ENCODE results near the gene GABARAP. TPM values are rescaled to one million over a fixed set of nuclear protein-coding genes. Genes with fewer than 3 reads are reported as not detected.
A peak's percentile ranks its signal among the peaks of the same experiment; 100 is the strongest.

The GABARAP gene
- total RNA-seq, 4 donors from 2014 or later, result 402 to 515 (median 456) TPM

DNA sequence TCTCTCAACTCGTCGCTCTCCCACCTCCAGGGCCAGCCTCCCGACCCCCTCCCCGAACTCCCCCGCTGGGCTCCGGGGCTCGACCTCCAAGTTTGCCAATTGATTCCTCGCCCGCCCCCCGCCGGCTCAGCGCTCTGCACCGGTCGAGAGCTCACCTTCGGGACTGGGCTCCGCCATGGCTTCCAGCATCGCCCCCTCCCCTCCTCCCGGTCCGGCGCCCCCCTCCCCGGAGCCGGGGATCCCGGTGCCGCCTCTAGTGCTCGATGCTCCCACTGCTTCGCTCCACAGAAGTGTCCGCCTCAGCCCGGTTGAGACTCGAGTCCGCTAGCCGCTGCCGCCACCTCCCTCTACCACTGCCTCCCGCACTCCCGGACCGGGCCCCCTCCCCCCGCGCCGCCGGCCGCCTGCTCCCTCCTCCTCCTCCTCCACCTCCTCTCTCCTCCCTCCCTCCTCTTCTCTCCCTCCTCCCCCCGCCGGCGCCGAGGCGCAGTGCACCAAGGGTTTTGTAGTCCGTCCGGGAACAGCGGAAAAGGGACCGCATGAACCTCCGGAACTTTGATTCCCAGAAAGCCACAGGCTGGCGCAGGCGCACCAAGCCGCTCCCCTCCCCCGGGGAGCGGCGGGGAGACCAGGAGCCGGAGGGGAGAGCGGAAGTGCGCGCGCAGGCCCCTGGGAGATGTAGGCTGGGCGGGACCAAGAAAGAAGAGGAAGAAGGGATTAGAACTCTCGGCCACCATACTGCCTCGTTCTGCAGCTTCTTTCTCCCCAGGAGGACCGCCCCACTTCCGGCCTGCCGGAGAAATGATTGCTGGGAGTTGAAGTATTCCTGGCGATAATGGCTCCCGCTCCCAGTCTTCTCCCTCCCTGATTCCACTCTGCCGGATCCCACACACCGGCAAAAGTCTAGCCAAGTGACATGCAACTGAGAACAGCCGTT, 2.9 kb downstream of the GABARAP start, which contains the start of gene PHF23:
Gene PHF23, minus strand, starts transcription at position 367 of the 937 bp plus-strand sequence. Its CDS starts 178 bp downstream, at position 189.
- Histone ChIP-seq H3K4me3 (peak within 1 kb of the TSS; percentile 64 to 99 (median 92)), H3K9me3 (no peaks in the 10 kb centered on the region), H3K27ac (peak within 1 kb of the TSS; percentile 96 to 99 (median 98)), H3K4me1 (peaks cover 3 to 64% (median 33%) of the 10 kb centered on the region in 4 donors), H3K27me3 (no peaks in the 10 kb centered on the region), H3K36me3 (peaks cover 0 to 38% (median 0%) of the 10 kb centered on the region in 3 donors)
- WGBS, 2 donors, result 1% methylated on average over 67 to 69 of the region's 72 CpGs
- TF ChIP-seq, protein P1, sequence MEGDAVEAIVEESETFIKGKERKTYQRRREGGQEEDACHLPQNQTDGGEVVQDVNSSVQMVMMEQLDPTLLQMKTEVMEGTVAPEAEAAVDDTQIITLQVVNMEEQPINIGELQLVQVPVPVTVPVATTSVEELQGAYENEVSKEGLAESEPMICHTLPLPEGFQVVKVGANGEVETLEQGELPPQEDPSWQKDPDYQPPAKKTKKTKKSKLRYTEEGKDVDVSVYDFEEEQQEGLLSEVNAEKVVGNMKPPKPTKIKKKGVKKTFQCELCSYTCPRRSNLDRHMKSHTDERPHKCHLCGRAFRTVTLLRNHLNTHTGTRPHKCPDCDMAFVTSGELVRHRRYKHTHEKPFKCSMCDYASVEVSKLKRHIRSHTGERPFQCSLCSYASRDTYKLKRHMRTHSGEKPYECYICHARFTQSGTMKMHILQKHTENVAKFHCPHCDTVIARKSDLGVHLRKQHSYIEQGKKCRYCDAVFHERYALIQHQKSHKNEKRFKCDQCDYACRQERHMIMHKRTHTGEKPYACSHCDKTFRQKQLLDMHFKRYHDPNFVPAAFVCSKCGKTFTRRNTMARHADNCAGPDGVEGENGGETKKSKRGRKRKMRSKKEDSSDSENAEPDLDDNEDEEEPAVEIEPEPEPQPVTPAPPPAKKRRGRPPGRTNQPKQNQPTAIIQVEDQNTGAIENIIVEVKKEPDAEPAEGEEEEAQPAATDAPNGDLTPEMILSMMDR (IDR thresholded peaks at IDR 0.05), result peak in 3 of 5 experiments; percentile 8 to 66 (median 60)
- peak in 1 of 2 donors; percentile 67 for TF ChIP-seq POLR2A (IDR thresholded peaks at IDR 0.05)
- peak; percentile 89 to 96 for TF ChIP-seq EP300 (IDR thresholded peaks at IDR 0.05)
- DNase-seq (ENCODE audit: low spot score in 2 of 2), result peak; percentile 98

DNA sequence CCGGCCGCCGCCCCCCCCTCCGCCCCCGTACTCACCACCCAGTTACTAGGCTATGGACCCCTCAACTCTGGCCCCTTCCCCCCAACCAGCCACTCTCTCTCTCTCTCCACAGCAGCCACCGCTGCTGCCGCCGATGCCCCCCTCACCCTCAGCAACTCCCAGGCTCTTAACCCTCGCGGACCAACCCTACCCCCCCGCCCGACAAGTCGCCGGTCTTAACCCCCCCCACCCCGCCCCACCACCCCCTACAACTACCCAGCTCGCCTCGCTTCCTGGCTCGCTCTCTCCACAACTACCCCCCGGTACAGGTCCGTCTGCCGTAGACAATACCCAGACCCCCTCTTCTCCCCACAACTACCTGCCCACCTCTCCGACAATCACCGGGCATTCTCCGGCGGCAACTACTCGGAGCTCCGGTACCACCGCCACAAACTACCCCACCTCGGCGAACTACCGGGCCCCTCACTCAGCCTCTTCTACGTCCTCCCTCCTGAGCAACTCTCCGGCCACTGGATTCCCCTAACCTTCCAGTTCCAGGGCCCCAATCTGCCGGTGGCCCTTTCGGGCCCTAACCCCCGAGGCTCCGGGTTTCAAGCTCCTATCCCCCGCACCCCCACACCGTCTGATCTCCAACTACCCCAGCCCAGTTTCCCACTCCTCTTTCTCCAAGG, 3.7 kb downstream of the GABARAP start:
- Histone ChIP-seq H3K4me1 (peaks cover 3 to 59% (median 33%) of the 10 kb centered on the region in 4 donors), H3K4me3 (peak overlapping the region; percentile 64 to 99 (median 92)), H3K36me3 (peaks cover 0 to 31% (median 0%) of the 10 kb centered on the region in 3 donors), H3K27ac (peak overlapping the region; percentile 96 to 98 (median 96)), H3K27me3 (no peaks in the 10 kb centered on the region), H3K9me3 (no peaks in the 10 kb centered on the region)
- no peak for DNase-seq (ENCODE audit: low spot score in 2 of 2)
- TF ChIP-seq POLR2A (IDR thresholded peaks at IDR 0.05) (no peak), EP300 (IDR thresholded peaks at IDR 0.05) (no peak)
- TF ChIP-seq, protein P1 (IDR thresholded peaks at IDR 0.05), result no peak
- WGBS, 2 donors, result 0 to 2% methylated on average over 32 of the region's 39 CpGs

- 0% methylated on average over 13 to 39 of the region's 73 CpGs for WGBS, 2 donors
- H3K4me3 ChIP-seq, result peak overlapping the region; percentile 64 to 99 (median 92)
These were observed 4.4 kb downstream of the GABARAP start for GRCh38 chr17:7237761-7238419.

DNA sequence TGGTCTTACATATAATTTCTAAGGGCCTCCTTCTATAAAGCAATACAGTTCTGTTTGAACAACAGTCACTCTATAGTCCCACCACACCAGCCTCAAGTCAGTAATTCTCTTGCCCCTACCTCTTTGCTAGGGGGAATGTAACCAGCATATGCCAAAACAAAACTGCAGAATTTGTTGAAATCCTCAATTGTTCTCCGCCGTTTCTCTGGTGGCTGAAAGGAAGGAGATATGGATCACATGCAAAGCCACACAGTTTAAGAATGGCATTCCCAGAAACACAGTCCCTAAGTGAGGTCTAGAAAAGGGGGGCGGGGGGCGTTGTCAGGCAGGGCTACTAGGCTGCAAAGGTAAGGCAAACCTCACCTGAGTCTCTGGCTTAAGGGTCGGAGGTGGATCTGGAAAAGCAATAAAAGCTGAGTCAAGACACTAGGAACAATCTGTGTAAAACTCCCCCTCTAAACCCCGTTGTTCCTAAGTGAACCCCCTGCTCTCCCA, 4.9 kb downstream of the GABARAP start:
- no peak for TF ChIP-seq EP300 (IDR thresholded peaks at IDR 0.05)
- no peak for TF ChIP-seq POLR2A (IDR thresholded peaks at IDR 0.05)
- TF ChIP-seq, protein P1 (IDR thresholded peaks at IDR 0.05), result no peak

More at GRCh38 chr17:7237761-7238419, 4.4 kb downstream of the GABARAP start:
- peaks cover 0 to 31% (median 0%) of the 10 kb centered on the region in 3 donors for H3K36me3 ChIP-seq
- peak overlapping the region; percentile 96 to 98 (median 96) for H3K27ac ChIP-seq
- H3K4me1 ChIP-seq, result peaks cover 3 to 61% (median 34%) of the 10 kb centered on the region in 4 donors
- no peaks in the 10 kb centered on the region for H3K9me3 ChIP-seq
- H3K27me3 ChIP-seq, result no peaks in the 10 kb centered on the region
- DNase-seq (ENCODE audit: low spot score in 2 of 2), result peak; percentile 57 to 68
- TF ChIP-seq EP300 (IDR thresholded peaks at IDR 0.05) (no peak), POLR2A (IDR thresholded peaks at IDR 0.05) (no peak)
- TF ChIP-seq, protein P1 (IDR thresholded peaks at IDR 0.05), result no peak

More for the DNA sequence above, 4.9 kb downstream of the GABARAP start:
- Histone ChIP-seq H3K27ac (peak overlapping the region; percentile 96 to 98 (median 96)), H3K9me3 (no peaks in the 10 kb centered on the region), H3K36me3 (peaks cover 0 to 31% (median 0%) of the 10 kb centered on the region in 3 donors), H3K4me3 (peak overlapping the region; percentile 64 to 99 (median 92)), H3K4me1 (peaks cover 3 to 67% (median 38%) of the 10 kb centered on the region in 4 donors), H3K27me3 (no peaks in the 10 kb centered on the region)
- WGBS, 2 donors, result 15 to 22% methylated on average over 6 of the region's 6 CpGs
- no peak for DNase-seq (ENCODE audit: low spot score in 2 of 2)
